Keratinocyte (primary cell): ENCODE results near the gene MSI2. TPM values are rescaled to one million over a fixed set of nuclear protein-coding genes. Genes with fewer than 3 reads are reported as not detected.

Experiments
- DNase-seq: peaks from one replicate; pipeline ENCODE4 v3.0.0-alpha.2; 2011; ENCODE audit warnings: low read depth, missing footprints, low spot score
- FAIRE-seq: peaks from 2 replicates; lab custom pipeline; 2011; peaks lifted over from hg19 to GRCh38; lab: Jason Lieb, UNC
- H2AFZ ChIP-seq: 2 replicates; pipeline ENCODE4 v1.6.0; 2012; ENCODE audit warnings: low read length, control low read depth, inconsistent platforms; ENCODE audit not compliant: control insufficient read depth
- H3K27ac ChIP-seq: 2 replicates; pipeline ENCODE4 v1.5.1; 2011; ENCODE audit warnings: low read length; ENCODE audit not compliant: control insufficient read depth, insufficient read depth
- H3K27me3 ChIP-seq: 3 replicates; pipeline ENCODE4 v1.6.0; 2011; ENCODE audit warnings: low read length; ENCODE audit not compliant: control insufficient read depth, insufficient read depth; ENCODE audit errors: extremely low read depth
- H3K36me3 ChIP-seq, 2 experiments: 2 replicates in 1 of 2; 3 replicates in 1 of 2; pipeline ENCODE4 v1.5.1; 2011; ENCODE audit warnings: low read length in 2 of 2, mild to moderate bottlenecking in 1 of 2; ENCODE audit not compliant: control insufficient read depth in 2 of 2, insufficient read depth in 2 of 2; ENCODE audit errors: extremely low read depth in 1 of 2
- H3K4me1 ChIP-seq: 3 replicates; pipeline ENCODE4 v1.5.1; 2011; ENCODE audit warnings: low read length; ENCODE audit not compliant: control insufficient read depth, insufficient read depth; ENCODE audit errors: extremely low read depth
- H3K4me2 ChIP-seq: 3 replicates; pipeline ENCODE4 v1.6.0; 2011; ENCODE audit warnings: low read depth, low read length; ENCODE audit not compliant: control insufficient read depth, insufficient read depth; ENCODE audit errors: extremely low read depth
- H3K4me3 ChIP-seq, 3 experiments: fragments of 200-600 bp in 1 of 3; sonication (generic) in 1 of 3; 2 replicates in 2 of 3; 3 replicates in 1 of 3; pipeline ENCODE4 v1.5.1; 2011 to 2016; ENCODE audit warnings: low read length in 3 of 3, mild to moderate bottlenecking in 3 of 3, control low read depth in 2 of 3, inconsistent platforms in 1 of 3, low read depth in 1 of 3, mixed read lengths in 1 of 3, mixed run types in 1 of 3, moderate library complexity in 1 of 3; ENCODE audit not compliant: control insufficient read depth in 2 of 3, insufficient read depth in 2 of 3; ENCODE audit errors: extremely low read depth in 1 of 3
- H3K79me2 ChIP-seq: 2 replicates; pipeline ENCODE4 v1.6.0; 2012; ENCODE audit warnings: low read length; ENCODE audit not compliant: control insufficient read depth, insufficient read depth
- H3K9ac ChIP-seq: 3 replicates; pipeline ENCODE4 v1.6.0; 2011; ENCODE audit warnings: low read length; ENCODE audit not compliant: control insufficient read depth, insufficient read depth; ENCODE audit errors: extremely low read depth
- H3K9me1 ChIP-seq: 3 replicates; pipeline ENCODE4 v1.6.0; 2011; ENCODE audit warnings: low read length; ENCODE audit not compliant: control insufficient read depth, insufficient read depth; ENCODE audit errors: extremely low read depth
- H3K9me3 ChIP-seq: 2 replicates; pipeline ENCODE4 v1.5.1; 2012; ENCODE audit warnings: low read depth, low read length; ENCODE audit not compliant: control insufficient read depth
- H4K20me1 ChIP-seq: 3 replicates; pipeline ENCODE4 v1.6.0; 2011; ENCODE audit warnings: low read length; ENCODE audit not compliant: control insufficient read depth, insufficient read depth; ENCODE audit errors: extremely low read depth
- EZH2 ChIP-seq: IDR thresholded peaks from one replicate; pipeline ENCODE4 v1.6.1; 2012; ENCODE audit warnings: inconsistent platforms, mild to moderate bottlenecking, low read length, moderate library complexity
- dilution Hi-C: fragments of 300-500 bp; cut with MboI; formaldehyde crosslinking; loops from one replicate; pipeline ENCODE4 v1.7.0; 2020; ENCODE audit warnings: low sequenced_read_pairs; ENCODE audit not compliant: extremely low pct_ligation_motif_present
- polyA plus RNA-seq, 5 experiments: library from polyadenylated mRNA; depleted of rRNA in 3 of 5; stranded (reverse) in 3 of 5; stranded (forward) in 1 of 5; unstranded in 1 of 5; fragments of >200 nt; gene quantifications; 1 replicate in 1 of 5; 2 replicates in 3 of 5; 3 replicates in 1 of 5; pipeline versions ENCODE4 v1.2.1 to v1.2.3, GENCODE V29; 2011 to 2012; ENCODE audit warnings: missing spikeins in 2 of 5, low read depth in 1 of 5, low replicate concordance in 1 of 5
- TF ChIP-seq, protein P1 (sequence below), 3 experiments: IDR thresholded peaks in 1 of 3; conservative IDR thresholded peaks in 1 of 3; optimal IDR thresholded peaks in 1 of 3; 2 replicates in 2 of 3; 3 replicates in 1 of 3; pipeline versions ENCODE3 to v1.5.1; 2011; ENCODE audit warnings: low read length in 3 of 3, mild to moderate bottlenecking in 3 of 3, moderate library complexity in 2 of 3, control low read depth in 1 of 3, inconsistent platforms in 1 of 3; ENCODE audit not compliant: insufficient read depth in 2 of 3; ENCODE audit errors: extremely low read depth in 1 of 3

Gene MSI2
- polyA plus RNA-seq, 1 donor (not counting 4 experiments of a cell fraction or from before 2014, with no cell fraction given), result 22.3 TPM

DNA sequence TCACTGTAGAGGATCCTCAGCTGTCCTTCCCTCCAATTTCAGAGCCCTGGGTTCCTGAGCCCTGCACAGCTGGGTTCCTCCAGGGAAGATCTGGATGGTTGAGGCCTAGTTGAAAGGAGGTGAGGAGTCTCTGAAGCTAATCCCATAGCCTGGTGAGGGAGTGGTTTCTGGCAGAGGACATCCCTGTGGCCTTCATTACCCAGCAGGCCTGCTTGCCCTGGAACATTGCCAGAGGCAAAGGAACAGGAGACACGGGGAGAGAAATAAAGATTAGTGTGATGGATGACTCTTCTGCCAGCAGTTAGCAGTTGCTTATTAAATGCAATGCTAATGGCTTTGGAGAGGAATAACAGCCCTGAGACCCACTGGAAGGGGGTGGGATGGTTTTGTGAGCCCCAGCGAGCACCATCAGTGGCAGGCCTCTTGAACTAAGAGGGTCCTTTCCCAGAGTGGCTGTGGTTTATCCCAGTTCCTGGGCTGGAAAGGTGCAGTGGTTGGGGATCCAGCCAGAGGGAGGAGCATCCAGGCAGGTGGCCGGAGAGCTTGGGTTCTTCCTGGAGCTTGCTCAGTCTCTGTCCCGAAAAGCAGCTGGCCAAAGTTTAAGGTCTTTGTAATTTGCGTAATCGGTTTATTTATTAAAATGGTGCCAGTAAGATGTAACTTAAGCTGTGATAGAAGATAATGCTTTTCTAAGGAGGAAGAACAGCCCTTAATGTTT lies 279.1 kb downstream of the MSI2 start:
- no peaks in the 10 kb centered on the region for H3K79me2 ChIP-seq
- FAIRE-seq (no peak), DNase-seq (no peak)
- H3K4me1 ChIP-seq, result no peaks in the 10 kb centered on the region
- TF ChIP-seq, protein P1, sequence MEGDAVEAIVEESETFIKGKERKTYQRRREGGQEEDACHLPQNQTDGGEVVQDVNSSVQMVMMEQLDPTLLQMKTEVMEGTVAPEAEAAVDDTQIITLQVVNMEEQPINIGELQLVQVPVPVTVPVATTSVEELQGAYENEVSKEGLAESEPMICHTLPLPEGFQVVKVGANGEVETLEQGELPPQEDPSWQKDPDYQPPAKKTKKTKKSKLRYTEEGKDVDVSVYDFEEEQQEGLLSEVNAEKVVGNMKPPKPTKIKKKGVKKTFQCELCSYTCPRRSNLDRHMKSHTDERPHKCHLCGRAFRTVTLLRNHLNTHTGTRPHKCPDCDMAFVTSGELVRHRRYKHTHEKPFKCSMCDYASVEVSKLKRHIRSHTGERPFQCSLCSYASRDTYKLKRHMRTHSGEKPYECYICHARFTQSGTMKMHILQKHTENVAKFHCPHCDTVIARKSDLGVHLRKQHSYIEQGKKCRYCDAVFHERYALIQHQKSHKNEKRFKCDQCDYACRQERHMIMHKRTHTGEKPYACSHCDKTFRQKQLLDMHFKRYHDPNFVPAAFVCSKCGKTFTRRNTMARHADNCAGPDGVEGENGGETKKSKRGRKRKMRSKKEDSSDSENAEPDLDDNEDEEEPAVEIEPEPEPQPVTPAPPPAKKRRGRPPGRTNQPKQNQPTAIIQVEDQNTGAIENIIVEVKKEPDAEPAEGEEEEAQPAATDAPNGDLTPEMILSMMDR (optimal IDR thresholded peaks at IDR 0.05 in 1 of 3, IDR thresholded peaks at IDR 0.05 in 1 of 3, conservative IDR thresholded peaks at IDR 0.05 in 1 of 3; ENCODE audit: extremely low read depth in 1 of 3, insufficient read depth in 2 of 3, low read length in 3 of 3), result no peak
- TF ChIP-seq EZH2, result no peak
- no peaks in the 10 kb centered on the region for H3K36me3 ChIP-seq
- no peaks in the 10 kb centered on the region for H3K9me1 ChIP-seq
- H3K27me3 ChIP-seq, result no peaks in the 10 kb centered on the region
- no peaks in the 10 kb centered on the region for H3K9me3 ChIP-seq
- no peak overlapping the region for H3K4me2 ChIP-seq
- no peak overlapping the region for H3K27ac ChIP-seq
- H4K20me1 ChIP-seq, result no peaks in the 10 kb centered on the region
- no peak overlapping the region for H2AFZ ChIP-seq
- no peak overlapping the region for H3K4me3 ChIP-seq
- H3K9ac ChIP-seq, result no peak overlapping the region
- dilution Hi-C loops, result no loop called here

DNA sequence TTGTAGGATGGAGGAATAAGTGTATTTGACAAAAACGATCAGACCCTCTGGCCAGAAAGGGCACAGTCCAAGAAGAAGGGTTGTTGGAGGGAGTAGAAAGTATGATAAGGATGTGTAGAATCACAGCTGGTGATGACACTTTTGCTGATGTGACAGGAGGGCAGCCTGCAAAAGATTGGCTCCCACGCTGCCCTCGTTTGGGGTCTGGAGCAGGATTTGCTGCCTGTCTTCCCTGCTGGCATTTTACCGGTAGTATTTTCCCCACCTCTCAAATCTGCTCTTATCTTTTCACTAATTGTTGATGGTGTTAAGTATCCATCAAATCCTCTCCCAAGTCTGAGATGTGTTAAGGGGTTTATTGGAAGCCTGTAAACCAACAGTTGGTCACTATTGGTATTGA lies 280.0 kb downstream of the MSI2 start:
- Histone ChIP-seq H3K4me1 (peaks cover 1% of the 10 kb centered on the region), H3K9ac (no peak overlapping the region)
- no peak for FAIRE-seq

More for the DNA sequence above, 280.0 kb downstream of the MSI2 start:
- Histone ChIP-seq H3K9me1 (no peaks in the 10 kb centered on the region), H4K20me1 (no peaks in the 10 kb centered on the region), H3K36me3 (no peaks in the 10 kb centered on the region), H3K27ac (no peak overlapping the region), H3K79me2 (no peaks in the 10 kb centered on the region), H2AFZ (no peak overlapping the region), H3K4me3 (no peak overlapping the region), H3K9me3 (no peaks in the 10 kb centered on the region), H3K4me2 (no peak overlapping the region), H3K27me3 (no peaks in the 10 kb centered on the region)
- dilution Hi-C loops, result no loop called here
- no peak for TF ChIP-seq EZH2
- TF ChIP-seq, protein P1 (optimal IDR thresholded peaks at IDR 0.05 in 1 of 3, IDR thresholded peaks at IDR 0.05 in 1 of 3, conservative IDR thresholded peaks at IDR 0.05 in 1 of 3; ENCODE audit: extremely low read depth in 1 of 3, insufficient read depth in 2 of 3, low read length in 3 of 3), result no peak
- DNase-seq, result no peak
